DND-41 (cell line): ENCODE data around the gene TRIM65.

Experiments used
- EZH2 ChIP-seq: IDR thresholded peaks from 3 replicates; pipeline ENCODE4 v1.6.1; 2012; ENCODE audit warnings: borderline replicate concordance, low read depth, mild to moderate bottlenecking, moderate library complexity, low read length, inconsistent platforms; ENCODE audit not compliant: severe bottlenecking
- TF ChIP-seq, protein P1 (sequence below): IDR thresholded peaks from 2 replicates; pipeline ENCODE4 v1.5.1; 2012; ENCODE audit warnings: borderline replicate concordance, low read length, moderate library complexity, mild to moderate bottlenecking; ENCODE audit not compliant: poor library complexity, severe bottlenecking; ENCODE audit errors: extremely low read depth

DNA sequence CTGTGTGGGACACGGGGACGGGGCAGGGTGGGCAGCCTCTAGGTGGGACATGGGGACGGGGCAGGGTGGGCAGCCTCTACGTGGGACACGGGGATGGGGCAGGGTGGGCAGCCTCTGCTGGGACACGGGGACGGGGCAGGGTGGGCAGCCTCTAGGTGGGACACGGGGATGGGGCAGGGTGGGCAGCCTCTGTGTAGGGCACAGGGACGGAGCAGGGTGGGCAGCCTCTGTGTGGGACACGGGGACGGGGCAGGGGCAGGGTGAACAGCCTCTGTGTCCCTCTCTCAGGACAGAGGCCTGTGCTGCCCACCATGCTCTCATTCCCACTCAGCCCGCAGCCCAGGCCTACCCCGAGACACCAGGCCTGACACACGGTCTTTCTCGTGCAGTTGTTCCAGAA is 24.8 kb upstream of the TRIM65 start:
- TF ChIP-seq, protein P1, sequence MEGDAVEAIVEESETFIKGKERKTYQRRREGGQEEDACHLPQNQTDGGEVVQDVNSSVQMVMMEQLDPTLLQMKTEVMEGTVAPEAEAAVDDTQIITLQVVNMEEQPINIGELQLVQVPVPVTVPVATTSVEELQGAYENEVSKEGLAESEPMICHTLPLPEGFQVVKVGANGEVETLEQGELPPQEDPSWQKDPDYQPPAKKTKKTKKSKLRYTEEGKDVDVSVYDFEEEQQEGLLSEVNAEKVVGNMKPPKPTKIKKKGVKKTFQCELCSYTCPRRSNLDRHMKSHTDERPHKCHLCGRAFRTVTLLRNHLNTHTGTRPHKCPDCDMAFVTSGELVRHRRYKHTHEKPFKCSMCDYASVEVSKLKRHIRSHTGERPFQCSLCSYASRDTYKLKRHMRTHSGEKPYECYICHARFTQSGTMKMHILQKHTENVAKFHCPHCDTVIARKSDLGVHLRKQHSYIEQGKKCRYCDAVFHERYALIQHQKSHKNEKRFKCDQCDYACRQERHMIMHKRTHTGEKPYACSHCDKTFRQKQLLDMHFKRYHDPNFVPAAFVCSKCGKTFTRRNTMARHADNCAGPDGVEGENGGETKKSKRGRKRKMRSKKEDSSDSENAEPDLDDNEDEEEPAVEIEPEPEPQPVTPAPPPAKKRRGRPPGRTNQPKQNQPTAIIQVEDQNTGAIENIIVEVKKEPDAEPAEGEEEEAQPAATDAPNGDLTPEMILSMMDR = no peak
- no peak for TF ChIP-seq EZH2
